GM19372 (cell line): ENCODE data around the gene RPL37A.

Experiments used
- ATAC-seq: cut with Tn5 transposase; IDR thresholded peaks from one replicate; pipeline ENCODE4 v1.9.1; 2021; ENCODE audit warnings: mild to moderate bottlenecking, low read depth, moderate library complexity; ENCODE audit not compliant: unreplicated experiment

Gene RPL37A

DNA sequence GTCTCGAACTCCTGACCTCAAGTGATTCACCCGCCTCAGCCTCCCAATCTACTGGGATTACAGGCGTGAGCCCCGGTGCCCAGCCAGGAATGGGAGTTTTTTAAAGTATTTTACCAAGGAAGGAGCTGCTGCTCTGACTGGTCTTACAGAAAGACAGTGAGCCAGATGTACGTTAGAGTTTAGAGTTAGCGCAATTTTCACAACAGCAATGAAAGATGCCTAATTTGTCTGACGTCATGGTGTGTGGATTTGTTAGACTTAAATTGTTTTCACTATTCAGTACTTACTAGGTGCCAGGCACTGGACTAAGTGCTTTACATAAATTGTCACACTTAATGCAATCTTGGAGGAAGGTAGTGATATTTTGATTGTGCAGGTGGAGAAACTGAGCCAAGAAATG lies 12.4 kb upstream of the RPL37A start:
- ATAC-seq = no peak

DNA sequence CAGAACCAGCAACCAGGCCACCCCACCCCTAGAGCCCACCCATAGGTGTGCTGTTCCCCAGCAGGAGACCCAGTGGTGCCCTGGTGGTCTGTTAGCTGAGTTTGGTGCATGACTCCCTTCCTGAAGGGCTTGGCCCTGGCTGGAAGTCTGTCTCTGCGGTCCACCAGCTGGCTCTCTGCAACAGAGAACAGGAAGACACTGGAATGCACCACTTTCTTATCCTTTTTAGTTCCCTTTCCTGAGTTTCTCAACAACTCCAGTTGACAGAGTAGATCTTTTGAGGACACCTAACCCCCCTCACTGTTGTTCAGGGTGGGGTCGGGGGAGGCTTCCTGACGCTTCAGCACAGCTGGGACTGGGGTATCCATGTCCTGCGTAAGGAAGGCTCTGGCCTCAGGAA lies 11.9 kb upstream of the RPL37A start:
- no peak for ATAC-seq

DNA sequence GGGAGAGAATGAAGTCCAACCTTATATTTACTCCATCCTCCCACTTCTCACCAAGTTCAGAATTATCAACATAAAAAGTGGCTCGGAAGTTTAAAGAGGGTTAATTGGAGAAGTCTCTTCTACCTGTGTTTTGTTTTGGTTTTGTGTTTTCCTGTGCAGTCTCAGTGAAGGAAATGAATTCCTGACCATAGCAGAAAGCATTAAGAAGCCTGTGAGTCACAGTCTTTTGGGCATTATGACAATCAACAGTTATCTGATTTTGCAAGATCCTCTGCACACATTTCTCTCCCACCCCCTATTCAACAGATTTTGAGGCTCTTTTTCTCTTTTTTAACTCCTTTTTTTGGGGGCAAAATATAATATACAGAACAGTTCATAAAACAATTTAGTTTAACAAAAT lies 8.6 kb upstream of the RPL37A start:
- no peak for ATAC-seq

DNA sequence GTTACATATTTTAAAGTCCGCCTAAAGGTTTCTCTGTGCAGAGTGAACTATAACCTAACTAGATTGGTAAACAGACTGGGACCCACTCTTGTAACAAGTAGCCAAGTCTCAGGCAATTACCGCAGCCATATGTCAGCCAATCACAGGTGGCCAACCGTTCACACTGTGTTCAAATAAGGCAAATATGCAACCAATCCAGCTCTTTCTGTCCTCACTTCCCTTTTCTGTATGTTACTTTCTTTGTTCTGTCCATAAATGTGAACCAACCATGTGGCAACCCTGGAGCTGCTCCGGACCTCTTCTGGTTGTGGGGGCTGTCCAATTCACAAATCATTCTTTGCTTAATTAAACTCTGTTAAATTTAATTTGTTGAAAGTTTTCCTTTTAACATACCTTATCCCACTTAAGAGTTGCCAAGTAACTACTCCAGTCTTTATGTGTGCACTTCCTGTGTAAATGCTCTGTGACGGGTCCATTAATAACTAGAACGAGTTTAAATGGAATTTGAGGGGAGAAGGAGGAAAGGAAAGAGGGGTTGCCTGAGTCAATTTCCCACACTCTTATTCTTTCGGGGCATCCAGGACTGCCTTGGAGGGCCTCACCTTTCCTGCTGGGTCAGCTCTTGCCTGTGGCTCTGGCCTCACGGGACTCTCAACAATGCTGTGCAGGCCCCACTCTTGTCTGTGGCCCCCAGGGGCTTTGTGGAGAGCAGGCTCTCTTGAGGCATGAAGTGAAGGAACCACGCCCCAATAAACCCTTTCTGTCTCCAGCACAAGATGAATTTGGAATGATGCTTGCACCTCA lies 6.6 kb upstream of the RPL37A start:
- no peak for ATAC-seq

DNA sequence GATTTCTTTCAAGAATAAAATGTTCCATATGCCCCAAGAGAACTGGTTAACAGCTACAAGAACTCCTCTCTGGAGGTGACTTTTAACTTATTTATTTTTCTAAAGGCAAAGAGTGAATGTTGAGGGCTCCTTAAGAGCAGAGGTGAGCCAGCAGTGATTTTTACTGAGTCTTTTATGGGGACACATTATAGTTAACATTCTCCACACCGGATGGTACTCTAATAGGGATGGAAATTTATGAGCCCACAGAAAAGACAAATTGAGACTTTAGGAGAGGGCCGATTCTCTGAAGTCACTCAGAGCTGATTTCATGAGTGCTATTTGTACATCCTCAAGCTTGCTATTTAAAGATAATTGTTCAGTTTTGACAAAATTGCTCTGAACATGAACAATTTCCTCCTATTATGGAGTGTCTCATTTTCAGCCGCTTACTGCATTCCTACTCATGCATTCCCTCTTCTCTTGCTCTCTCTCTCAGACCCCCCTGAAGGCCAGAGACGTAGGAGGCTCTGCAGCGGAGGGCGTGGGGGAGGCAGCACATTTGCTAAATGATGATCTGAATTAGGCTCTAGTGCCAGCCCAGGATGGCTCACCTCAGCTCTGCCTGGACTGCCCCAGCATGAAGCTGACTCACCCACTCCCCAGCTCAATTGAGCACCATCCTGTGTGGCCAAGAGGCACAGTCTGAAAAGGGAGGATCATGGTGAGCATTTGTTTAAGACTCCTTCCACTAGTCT lies 5.9 kb upstream of the RPL37A start:
- no peak for ATAC-seq

DNA sequence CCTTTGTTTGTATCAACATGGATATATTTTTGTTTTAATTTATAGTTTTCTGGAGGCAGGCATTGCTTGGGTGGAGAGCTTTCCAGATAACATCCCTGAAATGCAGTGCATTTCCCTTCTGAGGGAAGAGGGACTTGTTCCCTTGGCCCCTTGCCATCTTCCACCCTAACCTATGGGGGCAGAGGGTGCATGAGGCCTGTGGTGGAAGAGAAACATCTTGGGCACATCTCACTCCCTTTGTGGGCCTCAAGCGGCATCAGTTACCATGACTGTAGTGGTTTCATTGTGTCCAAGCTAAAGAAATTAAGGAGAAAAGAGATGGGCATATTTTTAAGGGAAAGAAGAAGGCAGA lies 5.3 kb upstream of the RPL37A start:
- ATAC-seq = no peak

DNA sequence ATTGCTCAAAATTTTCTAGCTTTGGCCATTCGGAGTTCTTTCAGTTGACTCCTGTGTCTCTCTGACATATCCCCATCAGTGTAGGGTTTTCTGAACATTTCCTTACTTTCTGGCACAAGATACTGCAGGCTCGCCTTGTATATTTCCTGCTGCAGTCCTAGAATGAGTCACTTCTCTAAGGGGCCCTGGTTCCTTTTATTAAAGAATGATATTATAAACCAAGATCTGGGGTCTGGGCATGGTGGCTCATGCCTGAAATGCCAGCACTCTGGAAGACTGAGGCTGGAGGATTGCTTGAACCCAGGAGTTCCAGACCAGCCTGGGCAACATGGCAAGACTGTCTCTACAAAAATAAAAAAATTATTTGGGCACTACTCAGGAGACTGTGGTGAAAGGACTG lies 3.0 kb upstream of the RPL37A start:
- no peak for ATAC-seq

DNA sequence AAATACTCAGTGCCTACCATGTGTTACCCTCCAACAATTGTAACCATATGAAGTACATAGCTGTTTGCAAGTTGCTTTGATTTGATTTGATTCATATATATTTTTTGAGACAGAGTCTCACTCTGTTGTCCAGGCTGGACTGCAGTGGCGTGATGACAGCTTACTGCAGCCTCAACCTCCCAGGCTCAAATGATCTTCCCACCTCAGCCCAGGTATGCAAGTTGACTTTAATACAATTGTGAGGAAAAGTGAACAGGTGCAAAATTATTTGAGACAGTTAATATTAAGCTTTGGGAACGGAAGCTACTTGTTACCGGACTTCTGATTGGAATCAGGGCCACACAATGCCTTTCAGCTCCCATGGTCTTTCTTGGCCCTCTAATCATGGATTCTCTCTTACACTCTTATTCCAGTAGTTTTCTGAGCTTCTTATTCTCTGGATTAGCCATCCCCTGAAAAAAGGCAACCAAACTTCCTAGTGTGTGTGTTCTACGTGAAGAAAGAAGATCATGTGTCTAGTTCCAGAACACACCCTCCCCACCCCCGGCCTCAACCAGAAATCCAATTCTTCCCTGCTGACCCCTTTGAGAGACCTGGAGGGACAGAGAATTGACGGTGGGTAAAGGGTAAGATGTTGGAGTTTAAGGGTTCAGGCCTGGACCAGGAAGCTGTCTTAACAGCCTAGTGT lies 1.1 kb upstream of the RPL37A start:
- ATAC-seq = no peak

DNA sequence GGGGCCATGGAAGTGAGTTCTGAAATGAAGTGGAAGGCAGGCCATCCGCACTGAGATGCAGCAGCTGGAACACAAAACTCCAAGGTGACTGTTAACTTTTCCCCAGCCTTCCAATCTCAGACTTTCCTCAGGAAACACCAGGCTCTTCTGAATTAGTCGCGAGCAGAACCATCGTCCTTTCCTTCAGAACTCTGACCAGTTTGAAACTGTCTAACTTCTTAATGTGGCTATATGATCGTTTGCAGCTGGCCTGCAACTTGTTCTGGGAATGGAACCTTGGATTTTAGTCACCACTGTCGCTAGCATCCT lies 620 bp upstream of the RPL37A start:
- ATAC-seq = no peak

DNA sequence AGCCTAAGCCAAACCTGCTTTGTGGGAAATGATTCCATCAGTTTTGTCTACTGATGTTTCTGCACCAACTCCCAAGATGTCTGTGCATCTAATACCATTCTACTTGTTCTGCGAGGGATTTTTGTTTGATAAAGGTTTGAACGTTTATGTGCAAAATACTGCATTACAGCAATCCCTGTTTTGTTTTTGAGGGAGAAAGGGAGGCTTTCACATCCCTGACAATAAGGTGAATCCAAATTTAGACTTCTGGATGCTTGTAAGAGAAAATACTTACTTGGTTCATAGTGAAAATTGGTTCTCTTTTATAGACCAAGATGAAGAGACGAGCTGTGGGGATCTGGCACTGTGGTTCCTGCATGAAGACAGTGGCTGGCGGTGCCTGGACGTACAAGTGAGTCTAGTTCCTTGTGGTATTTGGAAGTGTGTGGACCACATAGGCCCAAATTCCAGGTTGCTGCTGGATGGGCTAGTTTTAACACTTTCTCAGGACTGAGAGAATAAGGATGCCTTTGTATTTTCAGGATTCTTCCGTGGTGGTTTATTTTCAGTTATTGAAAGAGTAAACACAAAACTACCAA lies 1.1 kb downstream of the RPL37A start:
- no peak for ATAC-seq

DNA sequence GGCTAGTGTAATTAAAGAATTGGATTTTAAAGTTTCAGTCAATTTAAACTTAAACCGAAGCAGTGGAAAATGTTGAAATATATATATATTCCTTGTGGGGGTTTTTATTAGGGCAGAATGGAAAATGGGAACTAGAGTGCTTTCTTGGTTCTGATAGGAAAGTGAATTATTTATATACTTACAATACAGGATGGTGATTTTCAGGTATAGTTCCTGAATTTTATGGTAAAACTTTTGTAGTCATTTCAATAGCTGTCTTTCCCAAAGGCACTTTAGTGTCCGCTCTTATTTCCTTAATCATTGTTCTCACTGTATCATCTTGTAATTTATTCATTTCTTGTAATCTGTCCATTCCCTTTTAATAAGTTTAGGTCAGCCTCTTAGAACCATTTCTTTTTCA lies 1.9 kb downstream of the RPL37A start:
- ATAC-seq = no peak

DNA sequence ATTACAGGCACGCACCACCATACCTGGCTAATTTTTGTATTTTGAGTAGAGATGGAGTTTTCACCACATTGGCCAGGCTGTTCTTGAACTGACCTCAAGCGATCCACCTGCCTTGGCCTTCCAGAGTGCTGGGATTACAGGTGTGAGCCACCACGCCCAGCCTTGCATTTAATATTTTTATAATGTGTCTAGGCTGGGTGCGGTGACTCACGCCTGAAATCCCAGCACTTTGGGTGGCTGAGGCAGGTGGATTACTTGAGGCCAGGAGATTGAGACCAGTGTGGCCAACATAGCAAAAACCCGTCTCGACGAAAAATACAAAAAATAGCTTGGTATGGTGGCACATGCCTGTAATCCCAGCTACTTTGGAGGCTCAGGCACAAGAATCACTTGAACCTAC lies 3.2 kb downstream of the RPL37A start:
- no peak for ATAC-seq

DNA sequence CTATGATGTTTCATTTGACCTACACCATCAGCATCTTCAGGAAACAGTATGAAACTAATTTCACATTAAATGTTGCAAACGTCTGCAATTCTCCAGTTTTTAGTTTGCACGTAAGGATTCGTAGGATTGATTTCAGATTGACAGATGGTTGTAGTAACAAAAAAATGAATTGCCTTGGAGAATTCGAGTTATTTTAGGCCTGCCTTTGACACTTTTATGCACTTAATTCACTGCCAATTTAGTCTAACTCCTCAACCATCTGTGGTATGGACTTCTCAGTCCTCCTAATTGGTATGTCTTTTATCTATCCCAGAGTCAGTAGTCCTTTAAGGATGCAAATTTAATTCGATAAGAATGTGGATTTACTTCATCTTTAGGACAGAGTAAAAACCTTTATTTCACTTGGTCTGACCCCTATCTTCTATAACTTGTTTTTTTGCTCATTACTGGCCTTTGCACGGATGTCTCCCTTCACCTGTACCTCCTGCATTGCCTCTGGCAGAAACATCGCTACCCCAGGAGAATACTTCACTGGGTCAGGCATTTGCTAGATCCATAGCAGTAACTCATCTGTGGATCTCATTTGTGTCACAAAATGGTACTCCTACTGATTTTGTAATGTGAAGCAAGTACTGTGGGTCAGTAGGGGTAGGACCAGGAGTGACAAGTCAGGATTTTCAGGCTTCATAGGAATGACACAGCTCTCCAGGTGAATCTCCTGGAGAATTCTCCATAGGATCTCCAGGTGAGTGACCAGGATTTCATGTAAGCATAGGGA lies 3.9 kb downstream of the RPL37A start:
- no peak for ATAC-seq

DNA sequence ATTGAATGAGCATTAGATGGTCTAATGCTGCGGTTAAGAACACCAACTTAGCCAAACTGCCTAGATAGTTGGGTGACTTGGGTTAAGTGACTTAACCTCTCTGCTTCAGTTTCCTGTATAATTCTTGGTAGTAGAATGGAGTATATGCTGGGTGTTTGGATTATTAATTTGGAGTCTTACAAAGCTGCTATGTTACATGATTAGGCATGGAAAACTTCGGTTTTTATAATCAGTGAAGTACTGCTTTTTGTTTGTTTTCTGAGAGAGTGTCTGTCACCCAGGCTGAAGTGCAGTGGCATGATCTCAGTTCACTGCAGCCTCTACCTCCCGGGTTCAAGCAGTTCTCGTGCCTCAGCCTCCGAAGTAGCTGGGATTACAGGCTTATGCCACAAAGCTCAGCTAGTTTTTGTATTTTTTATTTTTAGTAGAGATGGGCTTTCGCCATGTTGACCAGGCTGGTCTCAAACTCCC lies 4.5 kb downstream of the RPL37A start:
- ATAC-seq = no peak

DNA sequence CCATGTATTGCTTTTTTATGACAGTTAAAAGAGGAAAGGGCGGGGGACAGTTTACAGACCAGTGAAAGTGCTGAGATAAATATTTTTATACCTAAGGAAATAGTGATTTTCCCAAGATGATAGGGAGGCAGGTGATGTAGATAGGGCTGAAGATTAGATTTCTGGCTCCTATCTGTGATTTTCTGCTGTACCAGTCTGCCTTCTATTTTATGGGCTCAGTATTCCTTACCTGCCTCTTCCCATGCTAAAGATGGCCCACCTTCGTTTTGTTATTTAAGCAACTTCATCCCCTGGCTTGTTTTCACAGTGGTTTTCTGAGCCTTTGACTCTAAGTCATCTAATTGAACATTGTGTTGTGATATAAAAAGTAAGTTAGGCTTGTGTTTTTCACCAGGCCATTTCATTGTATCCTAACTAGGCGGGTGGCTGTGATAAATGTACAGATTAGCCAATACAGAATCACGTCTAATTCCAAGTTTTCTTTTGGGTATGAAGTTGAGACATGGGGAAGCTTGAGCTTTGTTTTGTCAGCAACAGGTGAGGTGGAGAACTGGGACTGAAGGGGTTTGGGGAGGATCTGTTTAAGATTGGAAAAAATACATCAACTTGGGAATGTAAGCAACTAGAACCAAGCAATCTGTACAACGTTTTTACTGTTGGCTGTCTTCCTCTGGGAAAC lies 5.2 kb downstream of the RPL37A start:
- no peak for ATAC-seq

DNA sequence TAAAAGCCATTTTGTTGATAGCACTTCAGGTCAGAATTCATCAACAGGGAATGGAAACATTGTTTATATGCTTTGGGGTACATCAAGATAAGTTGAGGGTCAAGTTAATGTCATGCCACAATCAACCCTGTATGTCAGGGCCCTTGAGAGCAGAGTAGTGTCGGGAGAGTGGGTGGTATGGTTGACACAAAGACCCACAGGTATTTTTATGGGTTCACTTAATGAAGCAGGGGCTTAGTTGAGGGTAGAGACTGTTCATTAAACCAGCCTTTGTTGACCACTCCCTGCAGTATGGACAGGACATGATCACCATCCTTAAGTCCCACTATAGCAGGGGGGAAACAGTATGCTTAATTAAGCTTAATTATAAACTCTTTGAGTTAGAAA lies 5.7 kb downstream of the RPL37A start:
- no peak for ATAC-seq

DNA sequence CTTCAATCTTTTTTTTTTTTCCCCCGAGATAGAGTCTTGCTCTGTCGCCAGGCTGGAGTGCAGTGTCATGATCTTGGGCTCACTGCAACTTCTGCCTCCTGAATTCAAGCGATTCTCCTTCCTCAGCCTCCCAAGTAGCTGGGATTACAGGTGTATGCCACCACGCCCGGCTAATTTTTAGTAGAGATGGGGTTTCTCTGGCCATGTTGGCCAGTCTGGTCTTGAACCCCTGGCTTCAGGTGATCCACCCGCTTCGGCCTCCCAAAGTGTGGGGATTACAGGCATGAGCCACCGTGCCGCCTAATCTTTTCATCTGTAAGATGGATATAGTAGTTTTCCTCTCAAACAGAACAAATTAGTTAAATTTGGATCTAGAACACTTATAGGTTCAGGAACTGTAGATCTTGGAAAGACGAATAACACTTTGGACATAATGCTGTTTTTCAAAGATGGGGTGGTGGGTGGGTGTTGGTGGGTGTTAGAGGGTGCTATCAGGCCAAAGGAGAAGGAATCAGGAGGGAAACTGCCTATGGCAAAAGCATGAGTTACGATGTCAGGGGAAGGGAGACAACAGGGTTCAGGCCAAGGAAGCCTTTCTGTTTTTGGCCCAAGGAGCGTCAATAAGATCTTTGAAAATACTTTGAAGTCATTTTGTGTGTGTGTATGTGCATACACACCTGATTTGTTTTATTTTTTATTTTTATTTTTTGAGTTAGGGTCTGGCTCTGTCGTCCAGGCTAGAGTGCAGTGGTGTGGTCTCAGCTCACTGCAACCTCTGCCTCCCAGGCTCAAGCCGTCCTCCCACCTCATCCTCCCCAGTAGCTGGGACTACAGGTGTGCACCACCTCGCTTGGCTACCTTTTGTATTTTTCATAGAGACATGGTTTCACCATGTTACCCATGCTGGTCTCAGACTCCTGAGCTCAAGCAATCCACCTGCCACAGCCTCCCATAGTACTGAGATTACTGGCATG lies 6.8 kb downstream of the RPL37A start:
- no peak for ATAC-seq

DNA sequence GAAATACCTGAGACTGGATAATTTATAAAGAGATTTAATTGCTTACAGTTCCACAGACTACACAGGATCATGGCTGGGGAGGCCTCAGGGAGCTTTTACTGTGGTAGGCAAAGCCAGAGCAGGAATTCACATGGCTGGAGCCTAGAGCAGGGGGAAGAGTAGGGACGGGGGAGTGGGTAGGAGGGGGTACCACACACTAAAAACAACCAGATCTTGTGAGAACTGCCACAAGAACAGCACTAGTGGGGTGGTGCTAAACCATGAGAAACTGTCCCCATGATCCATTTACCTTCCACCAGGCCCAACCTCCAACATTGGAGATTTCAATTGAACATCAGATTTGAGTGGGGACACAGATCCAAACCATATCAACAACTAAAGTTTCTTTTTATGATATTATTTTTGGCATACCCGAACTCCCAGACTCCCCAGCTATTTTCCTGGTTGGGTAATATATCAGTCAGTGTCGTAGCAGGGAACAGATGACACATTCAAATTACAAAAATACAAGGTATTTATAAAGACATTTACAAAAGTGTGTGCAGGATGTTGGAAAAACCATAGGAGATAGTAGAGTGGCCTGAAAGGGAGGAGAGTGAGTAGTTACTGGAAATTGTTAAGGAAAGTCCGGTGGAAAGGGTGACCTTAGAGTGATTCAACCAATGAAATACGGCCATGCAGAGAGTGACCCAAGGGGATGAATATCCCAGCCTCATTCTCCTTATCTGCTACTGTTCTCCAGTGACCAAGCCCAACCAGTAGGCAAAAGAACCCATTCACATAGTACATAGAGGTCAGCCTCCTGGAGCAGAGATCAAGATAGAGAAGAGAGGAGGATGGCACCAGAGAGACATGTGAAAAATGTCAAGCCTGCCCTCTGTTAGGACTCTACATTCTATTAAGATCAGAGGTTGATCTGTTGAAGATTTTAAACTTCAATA lies 8.8 kb downstream of the RPL37A start:
- no peak for ATAC-seq
